K562 treated with DMSO at 1 percent for 12 hours (cell line): ENCODE data around the gene UPF1. TPM values are rescaled to one million over a fixed set of nuclear protein-coding genes. Genes with fewer than 3 reads are reported as not detected.

ENCODE experiments used
- total RNA-seq: library from RNA; unstranded; fragments of 300-600 nt; gene quantifications from 2 replicates; pipeline ENCODE4 v1.2.3, GENCODE V29; 2022; ENCODE audit not compliant: insufficient read depth

The UPF1 gene
- total RNA-seq: 43.6 and 72.0 TPM in 2 replicates

GRCh38 chr19:18831524-18832305 lies at the start of gene UPF1:
UPF1 (plus strand) TSS chr19:18831959; CDS start chr19:18832210, 251 bp downstream.

DNA sequence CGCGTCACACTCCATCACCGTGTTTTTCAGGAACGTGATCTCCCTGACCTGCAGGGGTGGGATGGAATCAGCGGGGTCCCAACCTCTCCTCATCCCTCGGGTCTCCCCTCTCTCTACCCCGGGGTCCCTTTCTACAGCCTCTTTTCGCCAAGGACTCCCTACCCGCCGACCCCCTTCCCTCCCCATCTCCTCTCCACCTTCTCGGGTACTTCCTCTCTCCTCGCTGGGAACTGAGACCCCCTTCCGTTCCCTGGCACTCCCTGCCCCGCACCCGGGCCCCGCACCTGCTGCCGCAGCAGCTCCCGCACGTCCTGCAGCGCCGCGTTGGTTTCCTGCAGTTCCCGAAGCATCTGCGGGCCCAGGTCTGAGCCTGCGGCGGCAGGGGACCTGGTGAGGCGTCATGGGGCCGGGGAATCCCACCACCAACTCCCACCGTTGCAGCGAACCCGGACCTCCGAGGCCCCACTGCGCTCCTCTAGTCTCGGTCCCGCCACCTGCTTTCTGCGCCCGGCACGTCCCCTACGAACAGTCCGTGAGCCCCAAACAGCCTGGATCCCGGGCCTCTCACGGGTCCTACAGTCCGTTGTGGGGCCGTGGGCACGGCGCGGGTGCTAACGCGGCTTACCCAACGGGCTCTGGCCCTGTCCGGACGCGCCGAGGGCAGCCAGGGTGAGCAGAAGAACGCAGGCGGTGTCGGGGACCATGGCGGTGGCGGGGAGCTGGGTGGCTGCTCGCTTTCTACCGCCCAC lies 41.0 kb upstream of the UPF1 start, which contains the start of gene COMP:
Gene COMP (minus strand): TSS at position 740 of the 749 bp plus-strand sequence. CDS start 36 bp downstream, at position 704.

DNA sequence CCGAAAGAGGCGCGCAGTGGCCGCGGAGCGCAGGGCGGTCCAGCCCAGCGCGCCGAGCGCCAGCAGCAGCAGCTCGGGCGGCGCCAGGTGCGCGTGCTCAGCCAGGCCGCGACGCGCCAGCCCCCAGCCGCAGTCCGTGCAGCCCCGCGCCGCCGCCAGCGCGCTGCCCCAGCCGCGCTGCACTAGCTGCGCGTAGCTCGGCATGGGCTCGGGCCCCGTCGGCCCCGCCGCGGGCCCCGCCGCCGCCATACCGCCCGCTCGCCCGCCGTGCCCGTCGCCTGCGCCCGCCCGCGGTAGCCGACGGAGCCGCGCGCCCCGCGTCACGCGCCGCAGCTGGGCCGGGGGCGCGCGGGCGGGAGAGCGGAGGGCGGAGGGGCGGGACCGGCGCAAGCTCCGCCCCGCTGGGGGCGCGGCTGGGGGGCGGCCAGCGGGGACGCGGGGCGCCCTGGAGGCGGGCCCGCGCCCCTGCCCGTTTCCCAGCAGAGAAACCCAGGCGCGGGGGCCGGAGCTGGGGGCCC lies 64.1 kb downstream of the UPF1 start, which contains the start of gene CERS1:
Gene CERS1 (minus strand): TSS at position 335 of the 518 bp plus-strand sequence. CDS start 86 bp downstream, at position 249.

Other genes starting within 250 kb of the UPF1 start
- gene REX1BD, start 243.2 kb upstream of the UPF1 start, total RNA-seq: 74.6 and 112 TPM in 2 replicates
- gene CRLF1, start 225.2 kb upstream of the UPF1 start, total RNA-seq: 3.0 and 3.1 TPM in 2 replicates
- gene TMEM59L, start 219.1 kb upstream of the UPF1 start, total RNA-seq: 0.74 TPM in 1 of 2 replicates, not detected in the other
- 9.6 and 12.1 TPM in 2 replicates for gene KLHL26, start 194.9 kb upstream of the UPF1 start, total RNA-seq
- gene CRTC1, start 148.3 kb upstream of the UPF1 start, total RNA-seq: 11.3 and 15.6 TPM in 2 replicates
- gene COMP, start 40.7 kb upstream of the UPF1 start, total RNA-seq: not detected in 2 replicates
- 0.48 TPM in 2 replicates for gene CERS1, start 64.2 kb downstream of the UPF1 start, total RNA-seq
- 371 and 510 TPM in 2 replicates for gene COPE, start 87.4 kb downstream of the UPF1 start, total RNA-seq
- 66.8 and 82.9 TPM in 2 replicates for gene DDX49, start 87.8 kb downstream of the UPF1 start, total RNA-seq
- 7.5 and 8.3 TPM in 2 replicates for gene HOMER3, start 109.3 kb downstream of the UPF1 start, total RNA-seq
- gene SUGP2, start 201.6 kb downstream of the UPF1 start, total RNA-seq: 39.5 and 84.6 TPM in 2 replicates
- gene ARMC6, start 201.6 kb downstream of the UPF1 start, total RNA-seq: 28.6 and 29.5 TPM in 2 replicates
- 26.2 and 34.5 TPM in 2 replicates for gene SLC25A42, start 232.0 kb downstream of the UPF1 start, total RNA-seq